NCI-H2081 treated with DMSO at 0.1 percent for 48 hours (cell line): ENCODE data around the gene SHROOM3.
"Not testable (repeated sequence)": the region's sequence is repeated elsewhere in the genome, so short reads cannot be mapped to it uniquely, and the experiment has no call there.

Experiments used
- DNase-seq: peaks from one replicate; lab custom pipeline; 2025; lab: John Stamatoyannopoulos, UW

SHROOM3 gene

DNA sequence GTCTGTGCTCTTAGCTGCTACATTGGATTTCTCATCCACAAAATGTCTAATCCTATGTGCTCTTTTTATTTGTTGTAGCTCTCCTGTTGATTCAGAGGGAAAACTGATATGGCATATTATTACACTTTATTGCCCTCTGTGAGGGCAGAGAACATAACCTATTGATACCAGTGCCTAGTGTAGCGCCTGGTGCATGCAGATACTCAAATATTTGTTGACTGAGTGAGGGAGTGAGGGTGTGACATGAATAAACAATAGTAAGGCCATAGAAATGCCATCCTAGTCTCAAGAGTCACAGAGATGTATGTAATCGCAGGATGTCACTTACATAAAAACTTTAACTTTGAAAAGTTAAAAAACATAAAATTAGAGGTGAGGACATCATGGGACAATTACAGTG lies 159.1 kb downstream of the SHROOM3 start:
- DNase-seq, result no peak

DNA sequence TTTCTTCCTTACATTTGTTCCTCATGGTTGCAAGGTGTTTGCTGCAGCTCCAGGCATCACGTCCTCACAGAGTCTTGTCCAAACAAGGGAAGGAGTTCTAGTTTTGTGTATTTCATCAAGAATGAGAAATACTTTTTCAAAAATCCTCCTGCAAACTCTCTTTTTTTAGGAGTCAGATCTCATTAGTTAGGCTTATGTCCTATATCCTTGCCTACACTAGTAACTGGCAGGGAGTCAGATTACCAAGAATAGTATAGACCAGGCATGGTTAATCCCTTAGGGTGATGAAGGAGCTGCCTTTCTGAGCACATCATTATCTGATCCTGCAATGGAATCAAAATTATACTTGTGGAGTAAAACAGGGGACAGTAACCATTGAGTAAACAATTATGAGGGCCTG lies 160.4 kb downstream of the SHROOM3 start:
- DNase-seq, result no peak

- no peak for DNase-seq
Measured at GRCh38 chr4:76596713-76597112, 161.7 kb downstream of the SHROOM3 start.

DNA sequence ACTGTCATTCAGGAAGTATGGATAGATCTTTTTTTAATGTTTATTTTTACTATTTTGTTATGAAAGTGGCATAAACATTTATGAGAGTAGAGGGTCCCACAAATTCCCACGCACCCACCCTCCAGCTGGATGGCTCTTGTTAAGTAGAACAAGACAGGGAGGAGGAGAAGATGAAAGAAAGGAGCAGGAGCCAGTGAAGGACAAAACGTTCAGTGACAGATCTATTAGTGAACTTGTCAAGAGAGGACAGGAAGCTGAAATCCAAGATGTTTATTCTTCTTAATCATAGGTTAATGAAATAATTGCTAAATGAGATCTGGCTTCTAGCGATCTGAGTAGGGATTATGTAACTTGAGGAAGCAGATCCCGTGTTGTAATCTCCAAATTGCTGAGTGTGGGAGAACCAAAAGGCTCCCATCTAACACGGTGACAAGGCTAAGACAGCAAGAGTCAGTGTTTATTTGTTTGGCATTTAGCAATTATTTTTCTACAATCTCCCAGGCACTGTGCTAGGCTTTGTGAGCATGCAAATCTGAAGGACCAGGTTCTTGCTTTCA lies 162.5 kb downstream of the SHROOM3 start:
- no peak for DNase-seq

DNA sequence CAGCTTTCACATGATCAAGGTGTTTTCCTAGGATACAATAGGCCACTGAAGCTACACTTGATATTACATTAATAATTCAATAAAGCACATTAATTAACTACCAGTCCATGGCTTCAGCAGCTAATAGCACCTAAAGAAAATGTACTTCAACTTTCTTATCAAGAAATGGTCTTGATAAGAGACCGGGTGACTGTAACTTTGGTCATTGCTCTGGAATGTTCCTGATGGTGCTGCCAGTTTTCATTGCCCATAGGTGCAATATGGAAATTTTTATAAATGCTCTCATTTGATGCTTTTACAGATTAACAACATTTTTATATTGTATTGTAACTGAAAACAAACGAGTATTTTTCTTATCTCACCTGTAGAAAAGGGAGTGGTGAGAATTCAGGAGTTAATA lies 165.4 kb downstream of the SHROOM3 start:
- no peak for DNase-seq

DNA sequence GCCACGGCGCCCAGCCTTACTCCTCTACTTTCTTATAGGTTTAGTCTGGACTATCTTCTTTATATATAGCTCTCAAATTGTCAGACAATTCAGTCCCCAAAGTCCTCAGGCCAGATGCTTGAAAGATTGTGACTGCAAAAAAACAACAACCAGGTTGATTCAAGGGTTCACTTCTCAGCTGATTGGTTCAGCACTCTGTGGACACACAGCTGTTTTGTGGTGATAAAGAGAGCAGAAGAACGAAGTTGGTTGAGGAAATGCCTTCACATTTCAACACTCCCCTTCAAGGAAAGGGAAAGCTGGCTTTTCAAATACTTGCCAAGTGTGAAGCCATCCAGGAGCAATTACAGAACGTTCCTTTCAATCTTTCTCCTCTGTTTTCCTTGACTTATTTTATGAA lies 166.8 kb downstream of the SHROOM3 start:
- DNase-seq, result no peak

DNA sequence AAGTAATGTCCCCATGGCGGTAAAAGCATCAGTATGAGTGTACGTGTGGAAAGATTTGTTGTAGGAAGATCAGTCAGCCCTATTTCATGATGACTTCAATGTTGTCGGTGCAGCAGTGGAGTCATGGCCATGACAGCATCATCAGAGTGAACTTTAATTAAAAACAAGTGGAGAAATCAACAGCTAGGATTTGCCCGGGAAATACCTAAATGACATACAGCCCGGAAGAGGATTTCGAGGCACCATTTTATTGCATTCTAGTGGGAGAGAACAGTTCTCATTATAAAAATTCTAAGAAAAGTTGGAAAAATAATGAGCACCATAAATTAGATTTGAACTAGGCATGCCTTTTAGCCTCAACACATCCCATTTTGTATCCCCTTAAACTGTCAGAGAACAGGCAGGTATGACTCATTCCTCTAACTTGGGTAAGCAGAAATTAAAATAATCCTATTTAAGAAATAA lies 170.1 kb downstream of the SHROOM3 start:
- no peak for DNase-seq

GRCh38 chr4:76606645-76607265 lies 171.7 kb downstream of the SHROOM3 start:
- DNase-seq, result no peak

- no peak for DNase-seq
Measured at GRCh38 chr4:76607266-76607799, 172.3 kb downstream of the SHROOM3 start.

GRCh38 chr4:76607846-76608245 lies 172.8 kb downstream of the SHROOM3 start:
- DNase-seq, result no peak

DNA sequence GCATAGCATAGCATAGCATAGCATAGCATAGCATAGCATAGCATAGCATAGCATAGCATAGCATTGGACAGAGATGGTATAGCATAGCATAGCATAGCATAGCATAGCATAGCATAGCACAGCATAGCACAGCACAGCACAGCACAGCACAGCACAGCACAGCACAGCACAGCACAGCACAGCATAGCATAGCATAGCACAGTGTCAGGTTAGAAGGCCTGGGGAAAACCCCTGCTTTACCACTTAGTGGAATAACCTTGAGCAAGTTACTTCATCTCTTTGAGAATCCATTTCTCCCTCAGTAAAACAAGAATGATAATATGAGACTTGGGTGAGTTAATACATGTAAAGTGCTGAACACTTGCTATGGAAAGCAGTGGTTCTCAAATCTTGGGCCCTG lies 173.5 kb downstream of the SHROOM3 start:
- not testable (repeated sequence) for DNase-seq

- no peak for DNase-seq
Measured at GRCh38 chr4:76610751-76611547, 175.9 kb downstream of the SHROOM3 start.

DNA sequence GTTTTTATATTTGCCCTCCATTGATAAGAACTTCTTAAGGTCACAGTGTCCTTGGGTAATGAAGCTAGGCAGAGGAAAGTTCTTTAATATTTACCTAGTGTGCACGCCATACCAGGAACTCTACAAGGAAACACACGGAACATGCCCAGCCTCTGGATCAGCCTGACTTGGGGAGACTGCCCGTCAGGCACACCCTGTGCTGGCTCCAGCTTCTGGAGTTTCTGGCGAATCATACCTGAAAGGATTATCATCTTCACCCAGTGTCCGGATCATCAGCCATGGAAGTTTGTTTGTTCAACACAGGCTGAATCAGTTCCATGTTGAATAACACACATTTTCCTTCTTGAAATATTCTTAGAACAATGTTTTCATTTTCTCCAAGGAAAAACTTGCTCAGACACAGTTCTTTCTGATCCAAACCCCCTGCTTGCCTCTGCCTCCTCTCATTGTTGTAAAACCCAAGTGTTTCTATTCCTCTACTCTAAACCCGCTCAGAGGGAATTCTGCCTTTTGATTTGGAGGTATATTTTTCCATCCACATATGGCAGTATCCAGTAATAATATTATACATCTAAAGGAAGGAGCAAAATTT lies 176.7 kb downstream of the SHROOM3 start:
- no peak for DNase-seq

DNA sequence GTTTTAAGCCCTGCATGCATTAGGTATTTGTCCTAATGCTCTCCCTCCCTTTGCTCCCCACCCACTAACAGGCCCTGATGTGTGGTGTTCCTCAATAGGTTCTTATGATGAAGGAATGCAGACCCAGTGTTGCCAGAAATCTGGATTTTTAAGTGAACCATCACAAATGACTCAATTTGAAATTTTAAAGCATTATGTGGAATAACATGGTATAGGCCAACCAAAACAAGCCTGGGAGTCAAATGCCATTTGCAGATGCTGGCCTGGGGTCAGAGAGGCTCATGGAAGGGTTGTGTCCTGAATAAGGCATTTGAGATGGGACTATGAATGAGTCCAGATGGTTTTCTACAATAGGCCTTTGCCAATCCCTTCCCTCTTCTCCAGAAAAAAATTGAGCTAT lies 179.6 kb downstream of the SHROOM3 start:
- DNase-seq, result no peak

- no peak for DNase-seq
Measured at GRCh38 chr4:76615999-76616398, 181.0 kb downstream of the SHROOM3 start.

GRCh38 chr4:76616526-76616925 lies 181.5 kb downstream of the SHROOM3 start:
- no peak for DNase-seq

- DNase-seq, result no peak
Measured at GRCh38 chr4:76620723-76621468, 185.9 kb downstream of the SHROOM3 start.

- DNase-seq, result no peak
Measured at GRCh38 chr4:76622126-76622525, 187.1 kb downstream of the SHROOM3 start.

DNA sequence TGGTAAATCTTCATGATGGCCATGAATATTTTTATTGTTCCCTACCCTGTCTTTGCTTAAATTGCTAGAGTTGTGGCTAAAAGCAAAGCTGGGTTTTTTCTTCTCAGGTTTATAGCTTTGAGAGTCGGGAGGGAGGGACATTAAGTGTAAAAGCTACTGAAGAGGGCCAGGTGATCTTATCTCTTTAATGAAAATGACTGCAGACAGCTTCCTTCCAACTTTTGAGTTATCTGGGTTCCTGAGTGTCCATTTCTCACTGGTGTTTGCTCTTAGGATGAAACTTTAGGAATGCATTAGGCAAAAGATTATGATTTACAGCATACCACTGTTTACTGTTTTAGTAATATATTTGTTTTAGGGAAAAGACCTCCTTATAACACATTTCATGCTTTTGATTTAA lies 187.7 kb downstream of the SHROOM3 start:
- DNase-seq, result no peak

DNA sequence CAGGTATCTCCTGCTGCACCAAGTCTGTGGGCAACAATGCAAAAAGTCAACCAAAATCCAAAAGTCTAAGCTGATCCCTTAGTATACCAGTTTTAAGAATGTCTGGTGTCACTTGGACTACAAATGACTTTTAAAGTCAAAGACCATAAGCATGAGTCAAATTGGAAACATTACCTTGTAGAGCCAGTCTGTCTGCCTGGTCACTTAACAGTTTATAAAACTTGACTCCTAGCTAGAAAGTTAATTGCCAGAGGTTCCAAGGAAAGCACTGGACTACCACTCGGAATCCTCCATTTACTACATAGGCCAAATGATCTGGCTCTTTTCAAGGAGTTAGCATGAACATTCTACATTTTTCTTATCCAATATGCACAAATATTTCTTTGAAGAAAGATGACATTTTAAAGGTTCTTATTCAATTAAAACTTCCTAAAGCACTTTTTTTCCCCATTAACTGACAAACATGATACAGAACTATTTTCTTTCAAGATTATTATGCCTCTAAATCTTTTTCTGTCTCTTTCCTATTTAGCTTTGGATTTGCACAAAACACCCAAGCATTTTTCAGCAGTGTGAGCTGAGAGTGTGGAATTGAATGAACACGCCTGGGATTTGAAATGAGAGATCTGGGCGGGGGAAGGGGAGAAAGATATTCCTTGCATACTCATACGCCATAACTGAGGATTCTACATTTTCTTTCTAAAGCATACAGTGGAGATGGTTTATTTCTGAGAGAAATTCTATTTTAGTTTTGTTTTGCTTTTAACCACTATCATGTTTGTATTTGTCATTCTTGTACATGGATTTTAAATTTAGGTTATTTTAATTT lies 188.4 kb downstream of the SHROOM3 start:
- no peak for DNase-seq

DNA sequence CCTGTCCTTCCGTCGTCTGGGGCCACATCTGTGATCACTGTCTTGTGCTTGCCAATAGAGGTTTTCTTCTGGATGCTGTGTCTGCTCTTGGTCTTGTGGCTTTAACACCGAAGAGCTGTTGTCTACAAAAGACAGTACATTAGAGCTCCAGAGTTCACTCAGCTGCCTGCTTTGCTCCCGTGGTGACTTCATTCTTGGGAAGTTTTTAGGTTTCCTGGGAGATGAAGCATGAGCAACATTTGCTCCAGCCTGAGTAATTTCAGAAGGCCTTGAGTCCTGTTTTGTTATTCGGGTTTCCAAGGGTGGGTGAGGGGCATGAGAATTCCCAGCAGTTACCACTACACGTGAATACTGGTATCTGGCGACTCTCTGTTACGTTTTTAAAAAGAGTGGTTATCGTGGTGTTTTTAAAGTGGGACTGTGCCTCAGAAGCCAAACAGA lies 189.2 kb downstream of the SHROOM3 start:
- no peak for DNase-seq
